GM23338 (cell line): Measurements from ENCODE around the gene DNASE1L1. TPM values are rescaled to one million over a fixed set of nuclear protein-coding genes. Genes with fewer than 3 reads are reported as not detected.

Experiments used
- EZH2 ChIP-seq: fragments of 200-600 bp; sonication (generic); IDR thresholded peaks from one replicate; pipeline ENCODE4 v1.8.0; 2017; ENCODE audit warnings: antibody characterized with exemption, mild to moderate bottlenecking, low read depth; ENCODE audit not compliant: unreplicated experiment
- JUNB ChIP-seq: IDR thresholded peaks from one replicate; pipeline ENCODE4 v1.6.1; 2016; ENCODE audit warnings: antibody characterized with exemption; ENCODE audit not compliant: unreplicated experiment
- NANOG ChIP-seq: IDR thresholded peaks from 2 replicates; pipeline ENCODE4 v1.6.1; 2016; ENCODE audit warnings: antibody characterized with exemption, borderline replicate concordance
- REST ChIP-seq: IDR thresholded peaks from one replicate; pipeline ENCODE4 v1.6.1; 2018; ENCODE audit warnings: antibody characterized with exemption; ENCODE audit not compliant: unreplicated experiment
- STAT1 ChIP-seq: IDR thresholded peaks from one replicate; pipeline ENCODE4 v1.6.1; 2016; ENCODE audit warnings: antibody characterized with exemption; ENCODE audit not compliant: unreplicated experiment
- ZNF331 ChIP-seq: fragments of 250-450 bp; sonication (Bioruptor Pico); IDR thresholded peaks from 2 replicates; pipeline ENCODE4 v1.5.0; 2020; ENCODE audit warnings: low read depth, mild to moderate bottlenecking, moderate library complexity
- polyA plus RNA-seq: library from polyadenylated mRNA; unstranded; fragments of >200 nt; fragmentation: Nextera tagmentation; extraction: Ambion mirVana; gene quantifications from 2 replicates; pipeline ENCODE4 v1.2.1, GENCODE V29; 2016
- total RNA-seq: library from RNA; depleted of rRNA; stranded (reverse); fragments of >200 nt; shearing (Covaris generic); gene quantifications from 2 replicates; pipeline ENCODE4 v1.2.3, GENCODE V29; 2014
- TF ChIP-seq, protein P1 (sequence below): fragments of 250-450 bp; sonication (Bioruptor Pico); IDR thresholded peaks from 2 replicates; pipeline ENCODE4 v1.5.0; 2020; ENCODE audit warnings: mild to moderate bottlenecking, moderate library complexity

Gene DNASE1L1
- total and polyA plus RNA-seq, 2 experiments from 2014 or later = 3.3 to 16.1 TPM

GRCh38 chrX:154369449-154370299, 39.4 kb downstream of the DNASE1L1 start (continued):
- TF ChIP-seq, protein P1, sequence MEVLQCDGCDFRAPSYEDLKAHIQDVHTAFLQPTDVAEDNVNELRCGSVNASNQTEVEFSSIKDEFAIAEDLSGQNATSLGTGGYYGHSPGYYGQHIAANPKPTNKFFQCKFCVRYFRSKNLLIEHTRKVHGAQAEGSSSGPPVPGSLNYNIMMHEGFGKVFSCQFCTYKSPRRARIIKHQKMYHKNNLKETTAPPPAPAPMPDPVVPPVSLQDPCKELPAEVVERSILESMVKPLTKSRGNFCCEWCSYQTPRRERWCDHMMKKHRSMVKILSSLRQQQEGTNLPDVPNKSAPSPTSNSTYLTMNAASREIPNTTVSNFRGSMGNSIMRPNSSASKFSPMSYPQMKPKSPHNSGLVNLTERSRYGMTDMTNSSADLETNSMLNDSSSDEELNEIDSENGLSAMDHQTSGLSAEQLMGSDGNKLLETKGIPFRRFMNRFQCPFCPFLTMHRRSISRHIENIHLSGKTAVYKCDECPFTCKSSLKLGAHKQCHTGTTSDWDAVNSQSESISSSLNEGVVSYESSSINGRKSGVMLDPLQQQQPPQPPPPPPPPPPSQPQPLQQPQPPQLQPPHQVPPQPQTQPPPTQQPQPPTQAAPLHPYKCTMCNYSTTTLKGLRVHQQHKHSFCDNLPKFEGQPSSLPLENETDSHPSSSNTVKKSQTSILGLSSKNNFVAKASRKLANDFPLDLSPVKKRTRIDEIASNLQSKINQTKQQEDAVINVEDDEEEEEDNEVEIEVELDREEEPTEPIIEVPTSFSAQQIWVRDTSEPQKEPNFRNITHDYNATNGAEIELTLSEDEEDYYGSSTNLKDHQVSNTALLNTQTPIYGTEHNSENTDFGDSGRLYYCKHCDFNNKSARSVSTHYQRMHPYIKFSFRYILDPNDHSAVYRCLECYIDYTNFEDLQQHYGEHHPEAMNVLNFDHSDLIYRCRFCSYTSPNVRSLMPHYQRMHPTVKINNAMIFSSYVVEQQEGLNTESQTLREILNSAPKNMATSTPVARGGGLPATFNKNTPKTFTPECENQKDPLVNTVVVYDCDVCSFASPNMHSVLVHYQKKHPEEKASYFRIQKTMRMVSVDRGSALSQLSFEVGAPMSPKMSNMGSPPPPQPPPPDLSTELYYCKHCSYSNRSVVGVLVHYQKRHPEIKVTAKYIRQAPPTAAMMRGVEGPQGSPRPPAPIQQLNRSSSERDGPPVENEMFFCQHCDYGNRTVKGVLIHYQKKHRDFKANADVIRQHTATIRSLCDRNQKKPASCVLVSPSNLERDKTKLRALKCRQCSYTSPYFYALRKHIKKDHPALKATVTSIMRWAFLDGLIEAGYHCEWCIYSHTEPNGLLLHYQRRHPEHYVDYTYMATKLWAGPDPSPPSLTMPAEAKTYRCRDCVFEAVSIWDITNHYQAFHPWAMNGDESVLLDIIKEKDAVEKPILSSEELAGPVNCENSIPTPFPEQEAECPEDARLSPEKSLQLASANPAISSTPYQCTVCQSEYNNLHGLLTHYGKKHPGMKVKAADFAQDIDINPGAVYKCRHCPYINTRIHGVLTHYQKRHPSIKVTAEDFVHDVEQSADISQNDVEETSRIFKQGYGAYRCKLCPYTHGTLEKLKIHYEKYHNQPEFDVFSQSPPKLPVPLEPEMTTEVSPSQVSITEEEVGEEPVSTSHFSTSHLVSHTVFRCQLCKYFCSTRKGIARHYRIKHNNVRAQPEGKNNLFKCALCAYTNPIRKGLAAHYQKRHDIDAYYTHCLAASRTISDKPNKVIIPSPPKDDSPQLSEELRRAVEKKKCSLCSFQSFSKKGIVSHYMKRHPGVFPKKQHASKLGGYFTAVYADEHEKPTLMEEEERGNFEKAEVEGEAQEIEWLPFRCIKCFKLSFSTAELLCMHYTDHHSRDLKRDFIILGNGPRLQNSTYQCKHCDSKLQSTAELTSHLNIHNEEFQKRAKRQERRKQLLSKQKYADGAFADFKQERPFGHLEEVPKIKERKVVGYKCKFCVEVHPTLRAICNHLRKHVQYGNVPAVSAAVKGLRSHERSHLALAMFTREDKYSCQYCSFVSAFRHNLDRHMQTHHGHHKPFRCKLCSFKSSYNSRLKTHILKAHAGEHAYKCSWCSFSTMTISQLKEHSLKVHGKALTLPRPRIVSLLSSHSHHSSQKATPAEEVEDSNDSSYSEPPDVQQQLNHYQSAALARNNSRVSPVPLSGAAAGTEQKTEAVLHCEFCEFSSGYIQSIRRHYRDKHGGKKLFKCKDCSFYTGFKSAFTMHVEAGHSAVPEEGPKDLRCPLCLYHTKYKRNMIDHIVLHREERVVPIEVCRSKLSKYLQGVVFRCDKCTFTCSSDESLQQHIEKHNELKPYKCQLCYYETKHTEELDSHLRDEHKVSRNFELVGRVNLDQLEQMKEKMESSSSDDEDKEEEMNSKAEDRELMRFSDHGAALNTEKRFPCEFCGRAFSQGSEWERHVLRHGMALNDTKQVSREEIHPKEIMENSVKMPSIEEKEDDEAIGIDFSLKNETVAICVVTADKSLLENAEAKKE (CRISPR knock-in tag) = no peak
- no peak for TF ChIP-seq ZNF331 (CRISPR knock-in tag)
- TF ChIP-seq STAT1 = no peak
- no peak for TF ChIP-seq NANOG
- TF ChIP-seq REST = peak; percentile 2
- TF ChIP-seq JUNB = no peak
- no peak for TF ChIP-seq EZH2
